ENCODE measurements around the gene RGL3. TPM values are rescaled to one million over a fixed set of nuclear protein-coding genes. Genes with fewer than 3 reads are reported as not detected.
"Not testable (repeated sequence)": the region's sequence is repeated elsewhere in the genome, so short reads cannot be mapped to it uniquely, and the experiment has no call there.

Gene RGL3, protein sequence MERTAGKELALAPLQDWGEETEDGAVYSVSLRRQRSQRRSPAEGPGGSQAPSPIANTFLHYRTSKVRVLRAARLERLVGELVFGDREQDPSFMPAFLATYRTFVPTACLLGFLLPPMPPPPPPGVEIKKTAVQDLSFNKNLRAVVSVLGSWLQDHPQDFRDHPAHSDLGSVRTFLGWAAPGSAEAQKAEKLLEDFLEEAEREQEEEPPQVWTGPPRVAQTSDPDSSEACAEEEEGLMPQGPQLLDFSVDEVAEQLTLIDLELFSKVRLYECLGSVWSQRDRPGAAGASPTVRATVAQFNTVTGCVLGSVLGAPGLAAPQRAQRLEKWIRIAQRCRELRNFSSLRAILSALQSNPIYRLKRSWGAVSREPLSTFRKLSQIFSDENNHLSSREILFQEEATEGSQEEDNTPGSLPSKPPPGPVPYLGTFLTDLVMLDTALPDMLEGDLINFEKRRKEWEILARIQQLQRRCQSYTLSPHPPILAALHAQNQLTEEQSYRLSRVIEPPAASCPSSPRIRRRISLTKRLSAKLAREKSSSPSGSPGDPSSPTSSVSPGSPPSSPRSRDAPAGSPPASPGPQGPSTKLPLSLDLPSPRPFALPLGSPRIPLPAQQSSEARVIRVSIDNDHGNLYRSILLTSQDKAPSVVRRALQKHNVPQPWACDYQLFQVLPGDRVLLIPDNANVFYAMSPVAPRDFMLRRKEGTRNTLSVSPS
- polyA plus RNA-seq (ENCODE audit: insufficient read length in 12 of 12), result 1 to 10 TPM in 3 of 12 donors, under 1 TPM in 7, not detected in 2; 0.40 to 1.5 (median 0.55) TPM
- long read RNA-seq, donor 1, partial matches to known transcripts, result 0 of 1 reads
- long read RNA-seq, donor 1, other reads (novel, unspliced or antisense), result 0 of 1 reads
- long read RNA-seq, donor 2, result 0 reads
- long read RNA-seq, donor 3, result 0 reads
- long read RNA-seq, donor 4, result 0 reads
- long read RNA-seq, donor 5, partial matches to known transcripts, result 75 of 92 reads
- long read RNA-seq, donor 5, other reads (novel, unspliced or antisense), result 17 of 92 reads
- long read RNA-seq, donor 6, partial matches to known transcripts, result 30 of 40 reads
- long read RNA-seq, donor 6, other reads (novel, unspliced or antisense), result 10 of 40 reads
- long read RNA-seq, donor 7, result 0 reads
- long read RNA-seq, donor 8, result 0 reads
- long read RNA-seq, donor 9, result 0 reads
- long read RNA-seq, donor 10, result 0 reads
- long read RNA-seq, donor 11, result 0 reads

DNA sequence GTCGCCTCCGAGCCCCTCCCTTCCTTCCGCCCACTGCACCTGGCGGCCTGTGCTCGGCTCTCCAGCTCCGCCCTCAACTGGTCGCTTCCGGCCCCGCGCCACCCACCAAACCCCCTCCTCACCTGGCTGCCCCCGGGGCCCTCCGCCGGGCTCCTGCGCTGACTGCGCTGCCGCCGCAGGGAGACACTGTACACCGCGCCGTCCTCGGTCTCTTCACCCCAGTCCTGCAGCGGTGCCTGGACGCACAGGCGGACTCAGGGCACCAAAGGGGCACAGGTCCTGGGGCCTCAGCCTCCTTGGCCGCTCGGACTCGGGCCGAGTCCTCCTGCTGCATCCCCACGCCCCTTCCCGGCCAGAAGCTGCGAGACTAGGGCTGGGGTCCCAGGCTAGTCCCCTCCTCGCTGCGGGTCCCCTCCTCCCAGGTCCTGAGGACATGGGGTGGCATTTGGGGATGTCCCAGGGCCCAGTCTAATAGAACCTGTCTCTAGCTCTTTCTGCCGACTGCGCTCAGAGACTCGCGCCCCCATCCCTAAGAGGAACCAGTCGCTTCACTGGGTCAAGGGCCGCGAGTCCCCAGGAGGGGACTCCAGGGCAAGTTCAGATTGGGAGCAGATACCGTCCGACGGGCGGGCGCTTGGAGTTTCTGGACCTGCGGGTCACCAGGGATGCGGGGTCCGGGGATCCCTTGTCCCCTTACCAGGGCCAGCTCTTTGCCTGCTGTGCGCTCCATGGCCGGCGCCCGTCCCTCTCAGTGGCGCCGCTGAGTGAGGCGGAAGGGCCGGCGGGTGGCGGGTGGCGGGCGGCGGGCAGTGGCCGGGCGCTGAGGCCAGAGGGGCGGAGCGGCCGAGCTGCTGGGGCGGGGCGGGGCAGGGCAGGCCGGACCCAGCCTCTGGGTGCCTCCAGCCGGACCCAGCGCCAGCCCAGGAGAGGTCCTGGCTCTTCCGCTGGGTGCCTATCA, at the start of gene RGL3:
Gene RGL3 (minus strand): TSS at position 766 of the 958 bp plus-strand sequence. CDS start 36 bp downstream, at position 730.
- no peak for DNase-seq

DNA sequence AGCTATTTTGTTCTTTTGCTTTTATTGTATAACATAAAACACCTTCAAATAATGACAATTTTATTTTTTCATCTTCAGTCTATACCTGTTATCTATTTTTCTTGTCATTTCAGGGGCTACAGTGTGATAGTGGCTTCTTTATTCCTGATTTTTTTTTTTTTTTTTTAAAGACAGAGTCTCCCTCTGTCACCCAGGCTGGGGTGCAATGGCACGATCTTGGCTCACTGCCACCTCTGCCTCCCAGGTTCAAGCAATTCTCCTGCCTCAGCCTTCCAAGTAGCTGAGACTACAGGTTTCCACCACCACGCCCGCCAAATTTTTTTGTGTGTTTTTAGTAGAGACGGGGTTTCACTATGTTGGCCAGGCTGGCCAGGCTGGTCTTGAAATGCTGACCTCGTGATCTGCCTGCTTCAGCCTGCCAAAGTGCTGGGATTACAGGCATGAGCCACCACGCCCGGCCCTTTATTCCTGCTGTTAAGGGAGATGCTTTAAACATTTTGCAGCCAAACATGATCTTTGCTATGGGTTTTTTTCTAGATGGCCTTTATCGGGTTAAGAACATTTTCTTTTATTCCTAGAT, 49.2 kb upstream of the RGL3 start:
- not testable (repeated sequence) for DNase-seq

DNA sequence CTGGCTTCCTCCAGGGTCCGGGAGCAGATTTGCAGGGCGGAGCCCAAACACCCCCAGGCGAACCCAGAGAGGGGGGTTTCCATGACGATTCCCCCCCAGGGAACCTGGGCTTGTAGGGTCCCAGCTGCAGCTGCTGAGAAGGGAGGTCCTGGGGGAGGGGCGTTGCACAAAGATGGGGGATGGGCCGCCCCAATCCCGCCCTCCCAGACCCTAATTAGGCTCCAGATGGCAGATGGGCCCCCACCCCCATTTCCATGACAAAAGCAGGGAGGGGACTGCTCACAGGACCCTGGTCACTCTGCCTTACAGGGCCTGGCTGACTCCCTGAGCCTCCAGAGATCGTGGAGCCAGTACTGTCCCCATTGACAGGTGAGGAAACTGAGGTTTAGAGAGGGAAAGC, 46.5 kb upstream of the RGL3 start:
- no peak for DNase-seq

DNA sequence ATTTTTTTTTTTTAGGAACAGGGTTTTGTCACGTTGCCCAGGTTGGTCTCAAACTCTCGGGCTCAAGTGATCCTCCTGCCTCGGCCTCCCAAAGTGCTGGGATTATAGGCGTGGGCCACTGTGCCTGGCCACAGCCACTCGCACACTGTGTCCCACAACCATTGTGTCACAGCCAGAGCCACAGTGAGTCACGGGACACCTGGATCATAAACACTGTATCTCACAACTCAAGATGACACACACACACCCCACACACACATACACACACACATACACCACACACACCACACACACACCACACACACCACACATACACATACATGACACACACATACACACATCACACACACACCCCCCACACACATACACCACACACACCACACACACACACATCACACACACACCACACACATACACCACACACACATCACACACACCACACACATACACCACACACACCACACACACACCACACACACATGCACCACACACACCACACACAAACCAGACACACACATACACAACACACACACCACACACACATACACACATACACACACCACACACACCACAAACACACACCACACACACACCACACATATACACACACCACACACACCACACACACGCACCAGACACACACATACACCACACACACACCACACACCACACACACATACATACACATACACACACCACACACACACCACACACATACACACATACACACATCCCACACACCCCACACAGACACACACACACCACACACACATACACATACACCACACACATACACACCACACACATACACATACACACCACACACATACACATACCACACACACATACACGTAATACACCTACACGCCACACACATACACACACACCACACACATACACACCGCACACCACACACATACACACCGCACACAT, 45.5 kb upstream of the RGL3 start:
- DNase-seq, result no peak

DNA sequence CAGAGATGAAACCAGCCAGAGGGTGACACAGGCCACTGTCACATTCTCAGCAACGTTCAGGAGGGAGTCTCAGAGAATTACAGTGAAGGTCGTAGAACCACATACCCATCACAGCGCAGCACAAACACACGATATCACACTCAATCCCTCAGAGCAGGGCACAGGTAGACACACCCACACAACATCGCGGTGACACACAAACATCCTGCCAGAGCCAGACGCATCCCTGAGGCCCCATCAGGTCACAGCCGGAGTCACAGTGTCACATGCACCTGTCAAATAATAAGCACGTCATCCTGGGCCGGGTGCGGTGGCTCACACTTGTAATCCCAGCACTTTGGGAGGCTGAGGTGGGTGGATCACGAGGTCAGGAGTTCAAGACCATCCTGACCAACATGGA, 44.3 kb upstream of the RGL3 start:
- DNase-seq, result no peak

DNA sequence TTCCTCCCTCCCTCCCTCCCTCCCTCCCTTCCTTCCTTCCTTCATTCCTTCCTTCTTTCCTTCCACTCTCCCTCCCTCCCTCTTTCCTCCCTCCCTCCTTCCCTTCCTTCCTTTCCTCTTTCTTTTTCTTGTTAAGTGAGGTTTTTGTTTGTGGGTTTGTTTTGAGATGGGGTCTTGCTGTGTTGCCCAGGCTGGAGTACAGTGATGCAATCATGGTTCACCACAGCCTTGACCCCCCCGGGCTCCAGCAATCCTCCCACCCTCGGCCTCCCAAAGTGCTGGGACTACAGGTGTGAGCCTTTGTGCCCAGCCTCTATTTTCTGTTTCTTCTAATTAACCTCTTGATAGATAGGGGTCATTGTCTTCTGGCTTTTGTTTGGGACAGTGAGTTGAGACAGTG, 42.3 kb upstream of the RGL3 start:
- no peak for DNase-seq

DNA sequence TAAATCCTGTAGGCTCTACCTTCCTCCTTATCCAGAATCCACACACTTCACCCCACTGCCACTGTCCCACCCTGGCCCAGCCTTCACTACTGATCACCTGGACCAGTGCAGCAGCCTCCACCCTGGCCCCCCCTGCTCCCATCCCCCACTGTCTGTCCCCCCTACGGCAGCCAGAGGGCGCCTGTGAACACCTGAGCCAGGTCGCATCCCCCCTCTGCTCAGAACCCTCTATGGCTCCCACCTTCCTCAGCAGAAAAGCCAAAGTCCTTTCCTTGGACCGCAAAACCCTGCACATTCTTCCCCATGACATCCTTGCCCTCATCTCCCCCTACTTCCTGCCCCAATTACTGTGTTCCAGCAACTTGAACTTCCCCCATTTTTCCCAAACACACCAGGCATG, 41.1 kb upstream of the RGL3 start:
- DNase-seq, result no peak

DNA sequence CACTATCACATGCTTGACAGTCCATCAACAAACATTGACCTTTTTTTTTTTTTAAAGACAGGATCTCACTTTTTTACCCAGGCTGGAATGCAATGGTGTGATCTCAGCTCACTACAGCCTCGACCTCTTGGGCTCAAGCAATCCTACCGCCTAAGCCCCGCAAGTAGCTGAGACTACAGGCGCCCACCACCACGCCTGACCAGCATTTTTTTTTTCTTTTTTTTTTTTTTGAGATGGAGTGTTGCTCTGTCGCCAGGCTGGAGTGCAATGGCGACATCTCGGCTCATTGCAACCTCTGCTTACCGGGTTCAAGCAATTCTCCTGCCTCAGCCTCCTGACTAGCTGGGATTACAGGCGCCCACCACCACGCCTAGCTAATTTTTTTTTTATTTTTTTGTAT, 39.8 kb upstream of the RGL3 start:
- DNase-seq, result not testable (repeated sequence)

DNA sequence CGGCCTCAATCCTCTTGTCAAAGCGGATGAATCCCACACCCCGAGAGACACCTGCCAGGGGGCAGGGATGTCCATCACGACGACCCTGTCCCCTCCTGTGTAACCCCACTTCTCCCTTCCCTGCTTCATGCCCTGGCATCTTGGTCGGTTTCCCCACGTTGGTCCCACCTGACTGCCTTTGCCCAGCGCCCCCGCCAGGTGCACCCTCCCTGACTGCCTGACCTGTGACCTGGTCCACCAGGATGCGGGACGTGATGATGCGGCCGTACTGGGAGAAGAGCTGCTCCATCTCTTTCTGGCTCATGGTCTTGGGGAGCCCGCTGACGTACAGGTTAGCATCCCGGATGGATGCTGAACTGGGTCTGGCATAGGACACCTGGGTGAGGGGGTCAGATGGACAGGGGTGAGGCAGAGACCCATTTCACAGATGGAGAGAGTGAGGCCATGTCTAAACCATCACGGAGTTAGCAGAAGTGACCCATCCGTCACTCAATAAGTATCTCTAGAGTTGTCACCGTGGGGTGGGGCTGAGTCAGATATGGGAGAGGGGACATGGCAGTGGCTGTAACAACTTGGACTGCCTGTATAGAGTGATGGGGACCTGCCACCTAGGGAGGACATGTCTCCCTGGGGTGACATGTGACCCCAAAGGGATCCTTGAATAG, 39.3 kb upstream of the RGL3 start:
- DNase-seq, result no peak

DNA sequence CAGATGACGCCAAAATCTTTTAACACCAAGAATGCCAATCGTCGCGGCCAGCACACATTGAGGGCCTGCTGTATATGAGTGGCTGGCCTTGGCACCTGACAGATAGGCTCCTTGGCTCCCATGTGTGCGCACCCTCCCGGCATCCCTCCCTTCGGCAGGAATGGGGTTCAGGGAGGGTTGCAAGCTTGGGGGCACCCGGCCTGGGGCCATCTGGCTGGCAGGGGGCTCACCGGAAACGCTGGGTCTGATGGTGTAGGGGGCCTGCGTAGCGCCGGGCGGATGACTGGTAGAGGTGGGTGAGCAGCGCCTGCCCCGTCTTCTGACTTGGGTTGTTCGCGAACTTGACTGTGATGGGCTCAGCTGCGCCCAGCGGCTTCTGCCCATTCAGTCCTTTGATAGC, 38.7 kb upstream of the RGL3 start:
- DNase-seq, result no peak

DNA sequence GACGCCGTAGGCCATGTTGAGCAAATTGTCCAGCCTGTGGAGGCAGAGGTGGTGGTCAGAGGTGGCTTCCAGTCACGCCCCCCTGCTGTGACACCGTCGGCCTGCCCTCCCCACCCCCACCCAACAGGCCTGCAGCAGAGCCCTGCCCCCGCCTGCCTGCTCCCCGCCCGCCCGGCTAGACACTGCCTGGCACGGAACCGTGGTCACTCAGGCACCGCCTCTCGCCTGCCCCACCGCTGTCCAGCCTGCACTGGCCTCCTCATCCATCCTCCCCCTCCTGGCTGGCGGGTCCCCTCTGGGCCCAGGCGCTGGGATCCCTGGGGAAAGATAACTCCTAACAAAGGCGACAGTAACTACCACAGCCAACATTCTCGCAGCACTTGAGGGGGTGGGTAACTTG, 38.0 kb upstream of the RGL3 start:
- DNase-seq, result no peak

DNA sequence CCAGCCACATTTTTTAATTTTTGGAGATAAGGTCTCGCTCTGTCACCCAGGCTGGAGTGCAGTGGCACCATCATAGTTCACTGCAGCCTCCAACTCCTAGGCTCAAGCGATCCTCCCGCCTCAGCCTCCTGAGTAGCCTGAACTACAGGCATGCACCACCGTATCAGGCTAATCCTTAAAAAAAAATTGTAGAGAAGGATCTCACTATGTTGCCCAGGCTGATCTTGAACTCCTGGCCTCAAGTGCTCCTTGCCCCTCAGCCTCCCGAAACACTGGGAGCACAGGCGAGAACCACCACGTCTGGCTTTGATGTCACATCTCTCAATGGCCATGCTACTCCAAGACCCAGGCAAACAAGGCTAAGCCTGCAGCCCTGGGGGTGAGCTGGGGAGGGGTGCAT, 37.5 kb upstream of the RGL3 start:
- no peak for DNase-seq

DNA sequence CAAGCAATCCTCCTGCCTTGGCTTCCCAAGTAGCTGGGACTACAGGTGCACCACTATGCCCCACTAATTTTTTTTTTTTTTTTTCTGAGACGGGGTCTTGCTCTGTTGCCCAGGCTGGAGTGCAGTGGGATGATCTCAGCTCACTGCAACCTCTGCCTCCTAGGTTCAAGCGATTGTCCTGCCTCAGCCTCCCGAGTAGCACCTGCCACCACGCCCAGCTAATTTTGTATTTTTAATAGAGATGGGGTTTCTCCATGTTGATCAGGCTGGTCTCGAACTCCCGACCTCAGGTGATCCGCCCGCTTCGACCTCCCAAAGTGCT, 36.1 kb upstream of the RGL3 start:
- not testable (repeated sequence) for DNase-seq

DNA sequence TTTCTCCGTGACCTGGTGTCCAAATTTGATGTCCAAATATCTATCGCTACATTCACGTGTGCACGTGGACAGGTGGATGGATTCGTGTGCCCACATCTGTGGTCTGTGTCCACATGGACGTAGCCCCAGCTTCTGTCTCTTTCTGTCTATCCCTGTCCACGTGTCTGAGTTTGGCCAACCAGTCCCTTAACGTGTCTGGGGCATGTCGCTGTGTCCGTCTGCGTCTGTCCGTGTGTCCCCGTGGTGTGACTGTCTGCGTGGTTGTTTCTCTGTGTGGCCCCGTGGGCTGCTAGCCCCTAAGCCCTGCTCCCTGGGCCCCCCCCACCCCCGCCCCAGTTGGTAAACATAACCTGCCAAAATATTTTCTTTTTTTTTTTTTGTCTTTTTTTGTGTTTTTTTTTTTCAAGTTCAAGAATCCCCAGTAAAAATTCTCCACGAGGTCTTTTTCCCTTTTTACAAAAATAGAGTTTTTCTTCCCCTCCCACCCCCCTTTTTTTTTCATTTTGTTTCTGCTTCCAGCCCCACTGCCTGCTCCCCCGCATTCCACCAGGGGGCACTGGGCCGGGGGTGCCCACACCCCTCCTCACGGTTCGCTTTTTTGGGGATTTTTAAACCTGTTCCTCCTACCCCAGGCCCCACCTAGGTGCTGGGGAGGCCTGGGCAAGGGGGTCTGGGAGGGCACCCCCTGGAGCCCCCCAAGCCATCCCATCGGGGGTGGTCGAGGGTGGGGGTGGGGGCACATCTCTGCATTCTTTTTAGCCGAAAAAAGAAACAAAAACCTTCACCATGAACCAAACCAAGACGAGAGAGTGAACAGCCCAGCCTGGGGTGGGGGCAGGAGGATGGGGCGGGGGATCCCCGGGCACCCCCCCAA, 34.6 kb upstream of the RGL3 start:
- no peak for DNase-seq

DNA sequence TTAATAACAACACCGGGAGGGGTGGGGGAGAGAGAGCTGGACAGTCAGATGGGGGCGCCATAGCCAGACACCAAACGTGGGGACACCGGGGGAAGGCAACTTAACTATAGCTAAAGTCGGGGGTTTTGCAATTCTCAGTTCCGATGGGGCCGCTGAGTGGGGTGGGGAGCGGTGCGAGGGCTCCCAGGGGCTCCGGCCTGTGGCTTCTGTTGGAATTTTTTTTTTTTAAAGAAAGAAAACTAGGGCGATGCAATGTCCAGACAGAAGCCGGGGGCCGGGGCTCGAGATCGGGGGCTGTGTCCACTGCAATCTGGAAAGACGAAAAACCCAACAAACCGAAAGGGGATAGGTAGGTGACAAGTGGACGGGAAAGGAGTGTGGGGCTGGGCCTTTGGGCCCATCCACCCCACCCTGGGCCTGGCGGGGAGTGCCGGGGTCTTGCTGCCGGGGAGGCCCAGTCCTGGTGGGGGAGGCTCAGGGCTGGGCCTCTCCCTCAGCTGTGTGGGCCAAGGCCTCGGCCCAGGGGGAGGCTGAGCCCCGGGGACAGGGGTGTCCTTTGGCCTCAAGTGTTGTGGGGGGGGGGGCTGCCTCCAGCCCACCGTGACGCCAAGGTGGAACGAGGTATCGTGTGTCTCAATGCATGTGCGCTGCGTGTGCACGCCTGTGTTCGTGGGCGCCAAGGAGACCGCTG, 33.7 kb upstream of the RGL3 start:
- no peak for DNase-seq

DNA sequence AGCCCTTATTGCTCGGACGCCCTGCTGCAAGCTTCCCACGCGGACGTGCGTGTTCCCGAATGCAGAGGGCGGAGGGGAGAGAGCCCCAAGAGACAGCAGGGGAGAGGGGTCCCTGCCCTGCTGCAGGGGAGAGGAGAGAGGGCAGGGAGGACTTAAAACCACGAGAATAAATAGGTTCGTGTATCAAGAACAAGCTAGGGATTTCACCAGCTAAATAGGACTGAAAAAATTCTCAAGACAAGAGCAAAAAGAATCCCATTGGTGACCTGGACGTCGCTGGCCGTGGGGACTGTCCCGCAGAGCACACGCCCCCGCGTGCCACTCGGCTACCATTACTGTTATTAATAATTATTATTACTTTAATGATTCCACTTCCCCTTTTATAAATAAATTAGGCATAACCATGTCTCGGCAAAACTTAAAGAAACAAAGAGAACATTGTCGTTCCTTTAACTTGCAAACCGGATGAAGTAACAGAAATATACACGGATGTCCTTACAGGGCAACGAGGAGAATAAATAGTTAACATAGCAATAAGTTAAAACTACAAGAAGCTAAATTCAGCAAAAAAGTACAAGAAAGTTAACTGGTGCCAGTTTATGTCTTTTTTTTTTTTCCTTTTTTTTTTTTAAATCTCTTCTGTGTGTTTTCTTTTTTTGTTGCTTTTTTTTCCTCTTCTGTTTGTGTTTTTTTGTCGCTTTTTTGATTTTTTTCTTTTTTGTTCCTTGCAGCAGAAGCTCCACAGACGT, 32.9 kb upstream of the RGL3 start:
- no peak for DNase-seq
